ENCODE data around the gene ADAM11. TPM values are rescaled to one million over a fixed set of nuclear protein-coding genes. Genes with fewer than 3 reads are reported as not detected.
"Not testable (repeated sequence)": the region's sequence is repeated elsewhere in the genome, so short reads cannot be mapped to it uniquely, and the experiment has no call there.

The ADAM11 gene
- 1.4 TPM for total RNA-seq (ENCODE audit: insufficient read depth, low replicate concordance)

DNA sequence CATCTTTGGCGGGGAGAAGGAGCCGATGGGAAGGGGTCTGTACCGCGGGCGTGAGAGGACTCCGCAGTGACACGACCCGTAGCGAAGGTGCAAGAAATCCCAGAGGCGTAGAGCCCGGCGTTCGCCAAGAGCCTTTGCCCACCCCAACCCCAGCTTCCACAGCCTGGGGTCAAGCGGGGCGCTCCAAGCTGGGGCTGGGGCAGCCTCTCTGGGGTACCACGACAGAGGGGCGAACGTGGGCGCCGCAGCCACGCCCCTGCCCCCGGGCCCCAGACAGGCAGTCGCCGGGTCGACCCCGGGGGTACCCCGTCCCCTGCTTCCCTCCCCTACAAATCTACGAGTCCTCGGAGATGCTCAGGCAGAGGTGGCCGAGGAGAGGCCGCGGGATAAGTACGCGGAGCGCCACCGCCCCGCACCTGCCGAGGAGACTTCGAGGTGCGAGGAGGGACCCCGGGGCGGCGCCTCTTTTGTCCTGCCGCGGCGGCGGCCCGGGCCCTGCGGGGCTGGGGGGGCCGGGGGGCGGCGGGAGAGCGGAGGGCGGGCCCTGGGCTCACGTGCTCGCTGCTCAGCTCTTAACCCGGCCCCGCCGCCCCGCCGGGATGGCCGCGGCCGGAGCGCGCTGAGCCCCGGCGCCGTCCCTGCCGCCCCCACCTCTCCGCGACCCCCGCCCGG lies at the start of gene ADAM11:
TSS of gene ADAM11 (plus strand) at position 575 of the 672 bp plus-strand sequence. CDS start 212 bp downstream, outside the sequence.
- no peak for DNase-seq (ENCODE audit: low spot score)

DNA sequence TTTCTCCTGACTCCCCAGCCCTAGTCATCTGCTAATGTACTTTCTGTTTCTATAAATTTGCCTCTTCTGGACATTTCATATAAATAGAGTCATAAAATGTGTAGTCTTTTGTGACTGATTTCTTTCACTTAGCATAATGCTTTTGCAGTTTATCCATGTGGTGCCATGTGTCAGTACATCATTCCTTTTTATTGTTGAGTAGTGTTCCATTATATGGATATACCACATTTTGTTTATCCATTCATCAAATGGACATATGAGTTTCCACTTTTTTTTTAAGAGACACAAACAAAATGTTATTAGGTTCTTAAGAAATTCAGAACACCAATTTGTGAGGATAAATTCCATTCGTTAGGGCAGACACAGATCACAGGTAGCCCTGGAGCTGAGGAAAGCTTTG lies 39.3 kb upstream of the ADAM11 start:
- DNase-seq (ENCODE audit: low spot score) = no peak

- DNase-seq (ENCODE audit: low spot score) = no peak
Observed at GRCh38 chr17:44722254-44722653, 36.5 kb upstream of the ADAM11 start.

DNA sequence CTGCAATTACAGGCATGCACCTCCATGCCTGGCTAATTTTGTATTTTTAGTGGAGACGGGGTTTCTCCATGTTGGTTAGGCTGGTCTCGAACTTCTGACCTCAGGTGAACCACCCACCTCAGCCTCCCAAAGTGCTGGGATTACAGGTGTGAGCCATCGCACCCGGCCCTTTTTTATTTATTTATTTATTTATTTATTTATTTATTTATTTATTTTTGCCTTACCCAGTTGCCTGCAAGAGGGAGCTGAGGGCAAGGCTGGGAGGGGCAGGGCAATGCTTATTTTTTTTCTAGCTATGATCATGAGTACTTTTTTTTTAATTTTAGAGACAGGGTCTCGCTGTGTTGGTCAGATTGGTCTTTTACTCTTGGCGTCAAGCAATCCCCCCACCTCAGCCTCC lies 32.7 kb upstream of the ADAM11 start:
- DNase-seq (ENCODE audit: low spot score) = not testable (repeated sequence)

- no peak for DNase-seq (ENCODE audit: low spot score)
Observed at GRCh38 chr17:44733753-44734152, 25.0 kb upstream of the ADAM11 start.

DNA sequence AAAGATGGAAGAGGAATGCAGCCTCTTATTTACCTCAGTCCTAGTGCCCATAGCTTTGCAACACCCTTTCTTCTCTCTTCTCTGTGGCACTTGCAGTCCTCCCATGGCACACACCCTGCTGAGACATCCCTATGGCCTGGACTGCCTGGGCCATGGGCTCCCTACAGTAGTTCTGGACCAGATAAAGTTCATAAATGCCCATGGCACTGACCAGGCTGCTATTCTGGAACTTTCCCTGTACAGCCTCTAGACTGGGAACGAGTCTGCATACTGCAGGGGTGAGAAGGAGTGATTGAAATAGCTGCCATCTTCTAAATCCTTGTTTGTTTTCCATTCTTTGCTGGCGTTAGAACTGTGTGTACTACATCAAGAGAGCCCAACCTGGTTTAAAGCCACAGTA lies 24.5 kb upstream of the ADAM11 start:
- no peak for DNase-seq (ENCODE audit: low spot score)

DNA sequence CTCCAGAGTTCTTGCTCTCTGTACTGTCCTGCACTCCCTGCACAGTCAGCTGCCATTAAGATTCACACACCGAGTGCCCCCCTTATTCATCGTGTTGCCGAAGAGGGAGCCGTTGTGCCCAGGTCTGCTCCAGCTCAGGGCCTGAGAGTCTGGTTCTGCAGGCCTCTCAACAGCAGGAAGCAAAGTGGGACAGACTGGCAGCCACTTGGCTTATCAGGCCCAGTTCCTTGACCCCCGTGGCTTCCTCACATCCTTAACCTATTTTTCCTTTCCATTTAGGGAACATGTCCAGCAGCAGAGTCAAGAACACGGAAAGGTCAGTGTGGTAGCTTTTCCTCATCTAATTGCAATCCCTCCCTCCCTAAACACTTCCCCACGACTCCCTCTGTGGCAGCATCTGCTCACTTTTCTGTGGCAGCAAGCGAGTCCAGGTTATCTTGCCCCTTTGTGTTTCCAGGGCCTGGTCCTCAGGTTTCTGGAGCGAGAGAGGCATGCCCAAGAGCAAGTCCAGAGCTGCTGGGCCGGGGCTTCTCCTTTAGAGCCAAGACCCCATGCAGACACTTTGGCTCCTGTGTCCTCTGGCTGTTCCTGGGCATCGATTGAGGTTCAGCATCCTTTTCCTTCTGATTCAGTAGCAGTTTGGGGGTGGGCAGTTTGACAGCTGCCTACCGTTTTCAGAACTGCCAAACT lies 22.1 kb upstream of the ADAM11 start:
- no peak for DNase-seq (ENCODE audit: low spot score)

GRCh38 chr17:44738214-44738906 lies 20.4 kb upstream of the ADAM11 start:
- DNase-seq (ENCODE audit: low spot score) = no peak

DNA sequence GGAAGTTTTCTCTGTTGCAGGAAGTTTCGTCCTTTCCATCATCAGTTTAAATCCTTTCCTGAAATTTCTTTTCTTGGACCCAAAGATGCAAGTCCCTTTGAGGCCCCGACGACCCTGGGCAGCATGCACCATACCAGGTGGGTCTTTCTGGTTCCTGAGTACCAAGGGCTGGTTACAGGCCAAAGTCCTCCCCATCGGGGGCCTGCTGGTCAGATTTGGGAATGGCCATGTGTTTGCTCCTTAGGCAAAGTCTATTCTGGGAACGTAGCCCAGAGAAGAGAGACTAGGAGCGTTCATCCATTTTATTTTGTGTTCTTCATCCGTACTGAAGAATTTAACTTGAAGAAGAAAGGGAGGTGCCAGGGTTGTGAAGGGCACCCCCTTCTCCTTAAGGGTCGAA lies 17.5 kb upstream of the ADAM11 start:
- DNase-seq (ENCODE audit: low spot score) = no peak

DNA sequence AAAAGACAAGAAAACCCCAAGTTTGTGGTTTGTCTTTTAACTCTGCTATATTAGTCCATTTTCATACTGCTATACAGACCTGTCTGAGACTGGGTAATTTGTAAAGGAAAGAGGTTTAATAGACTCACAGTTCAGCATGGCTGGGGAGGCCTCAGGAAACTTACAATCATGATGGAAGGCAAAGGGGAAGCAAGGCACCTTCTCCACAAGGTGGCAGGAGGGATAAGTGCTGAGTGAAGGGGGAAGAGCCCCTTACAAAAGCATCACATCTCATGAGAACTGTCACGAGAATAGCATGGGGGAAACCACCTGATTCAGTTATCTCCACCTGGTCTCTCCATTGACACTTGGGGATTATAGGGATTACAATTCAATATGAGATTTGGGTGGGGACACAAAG lies 13.5 kb upstream of the ADAM11 start:
- no peak for DNase-seq (ENCODE audit: low spot score)

DNA sequence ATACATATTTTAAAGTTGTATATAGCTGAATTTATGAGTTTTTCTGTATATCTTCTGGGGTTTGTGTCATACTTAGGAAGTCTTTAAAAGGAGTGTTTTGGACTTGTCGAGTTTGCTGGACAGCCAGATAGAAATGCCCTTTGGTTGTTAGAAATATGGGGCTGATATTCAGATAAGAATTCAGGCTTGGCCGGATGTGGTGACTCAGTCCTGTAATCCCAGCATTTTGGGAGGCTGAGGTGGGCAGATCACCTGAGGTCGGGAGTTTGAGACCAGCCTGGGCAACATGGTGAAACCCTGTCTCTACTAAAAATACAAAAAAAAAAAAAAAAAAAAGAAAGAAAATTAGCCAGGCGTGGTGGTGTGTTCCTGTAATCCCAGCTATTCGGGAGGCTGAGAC lies 13.1 kb upstream of the ADAM11 start:
- not testable (repeated sequence) for DNase-seq (ENCODE audit: low spot score)

DNA sequence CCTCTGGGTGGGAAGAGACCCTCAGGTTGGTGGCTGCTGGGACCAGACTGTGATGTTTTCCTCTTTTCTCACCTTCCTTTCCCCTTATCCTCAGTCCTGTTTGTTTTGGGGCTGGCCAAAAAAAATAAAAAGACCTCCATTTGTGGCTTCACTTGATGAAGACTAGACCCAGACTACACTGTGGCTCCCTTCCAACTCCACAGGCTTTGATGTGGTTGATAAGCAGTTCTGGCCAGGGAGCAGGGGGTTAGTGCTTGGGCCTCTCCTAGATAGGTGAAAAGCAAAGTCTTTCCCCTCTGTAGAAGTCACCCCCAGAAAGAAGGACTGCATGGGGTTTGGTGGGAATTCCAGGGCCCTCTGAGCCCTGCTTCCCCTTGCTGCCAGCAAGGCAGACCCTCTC lies 11.2 kb upstream of the ADAM11 start:
- peak; percentile 63 for DNase-seq (ENCODE audit: low spot score)

GRCh38 chr17:44749076-44749979 lies 9.5 kb upstream of the ADAM11 start:
- no peak for DNase-seq (ENCODE audit: low spot score)

GRCh38 chr17:44749980-44750318 lies 8.8 kb upstream of the ADAM11 start:
- no peak for DNase-seq (ENCODE audit: low spot score)

DNA sequence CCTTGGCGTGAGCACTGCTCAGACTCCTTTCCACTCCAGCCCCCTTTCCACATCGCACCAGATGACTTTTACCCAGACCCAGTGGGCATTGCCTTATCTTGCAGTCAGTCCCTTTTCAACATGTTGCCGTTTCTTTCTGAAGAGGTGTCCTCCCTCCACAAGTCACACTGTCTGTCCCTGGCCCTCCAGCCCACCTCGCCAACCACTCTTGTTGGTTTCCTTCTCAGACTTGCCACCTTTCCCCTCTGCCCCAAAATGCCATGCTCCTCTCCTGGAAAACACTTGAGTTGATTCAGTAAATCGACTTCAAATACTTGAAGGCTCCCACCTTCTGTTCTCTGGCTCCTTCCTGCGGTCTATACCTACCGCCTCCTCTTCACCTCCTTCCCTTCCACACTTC lies 7.5 kb upstream of the ADAM11 start:
- DNase-seq (ENCODE audit: low spot score) = no peak

GRCh38 chr17:44751806-44752205 lies 7.0 kb upstream of the ADAM11 start:
- DNase-seq (ENCODE audit: low spot score) = no peak

DNA sequence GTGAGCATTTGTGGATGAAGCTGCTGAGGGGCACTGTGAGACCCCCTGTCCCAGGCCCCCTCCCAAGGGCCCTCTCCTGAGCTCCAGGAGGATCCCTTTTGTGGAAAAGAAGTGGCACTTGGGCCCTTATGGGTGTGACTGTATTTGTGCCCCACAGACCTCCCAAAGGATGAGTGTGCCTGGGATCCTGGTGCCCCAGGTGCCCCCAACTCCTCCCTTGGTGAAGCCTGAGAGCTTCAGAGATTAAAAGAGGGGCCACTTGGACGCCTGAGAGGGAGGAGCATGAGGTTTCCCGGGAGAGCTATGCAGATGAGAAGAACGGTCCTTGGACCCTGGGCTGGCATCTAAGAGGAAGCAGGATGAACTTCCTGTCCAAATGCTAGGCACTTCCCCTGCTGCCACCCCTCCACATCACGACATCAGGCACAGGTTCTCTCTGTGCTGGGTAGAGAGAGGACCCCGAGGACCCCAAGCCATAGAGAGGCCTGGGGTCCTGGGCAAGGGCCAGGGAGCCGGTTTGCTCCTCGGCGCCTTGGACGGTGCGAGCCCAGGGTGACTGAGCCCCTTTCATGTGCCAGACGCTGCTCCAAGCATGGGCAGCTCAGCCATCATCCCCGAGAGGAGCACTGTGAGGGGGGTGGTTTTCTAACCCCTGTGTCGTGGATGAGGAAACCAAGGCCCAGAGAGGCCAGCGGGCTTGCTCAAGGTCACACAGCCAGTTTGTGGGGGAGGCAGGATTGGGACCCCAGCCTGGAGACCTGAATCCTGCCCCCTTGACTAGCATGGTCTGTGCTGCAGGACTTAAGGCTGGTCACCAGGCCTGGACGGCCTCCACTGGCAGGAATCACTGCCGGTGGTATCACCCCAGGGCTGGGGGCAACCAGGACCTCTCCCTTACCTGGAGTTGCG lies 5.6 kb upstream of the ADAM11 start:
- DNase-seq (ENCODE audit: low spot score) = no peak

- no peak for DNase-seq (ENCODE audit: low spot score)
Observed at GRCh38 chr17:44754276-44754675, 4.5 kb upstream of the ADAM11 start.

DNA sequence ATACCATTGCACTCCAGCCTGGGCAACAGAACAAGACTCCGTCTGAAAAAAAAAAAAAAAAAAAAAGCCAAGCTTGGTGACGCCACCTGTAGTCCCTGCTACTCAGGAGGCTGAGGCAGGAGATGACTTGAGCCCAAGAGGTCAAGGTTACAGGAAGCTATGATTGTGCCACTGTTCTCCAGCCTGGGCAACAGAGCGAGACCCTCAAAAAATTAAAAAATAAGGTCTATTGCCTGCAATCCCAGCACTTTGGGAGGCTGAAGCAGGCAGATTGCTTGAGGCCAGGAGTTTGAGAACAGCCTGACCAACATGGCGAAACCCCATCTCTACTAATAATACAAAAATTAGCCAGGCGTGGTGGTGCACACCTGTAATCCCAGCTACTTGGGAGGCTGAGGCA lies 3.6 kb upstream of the ADAM11 start:
- DNase-seq (ENCODE audit: low spot score) = not testable (repeated sequence)

DNA sequence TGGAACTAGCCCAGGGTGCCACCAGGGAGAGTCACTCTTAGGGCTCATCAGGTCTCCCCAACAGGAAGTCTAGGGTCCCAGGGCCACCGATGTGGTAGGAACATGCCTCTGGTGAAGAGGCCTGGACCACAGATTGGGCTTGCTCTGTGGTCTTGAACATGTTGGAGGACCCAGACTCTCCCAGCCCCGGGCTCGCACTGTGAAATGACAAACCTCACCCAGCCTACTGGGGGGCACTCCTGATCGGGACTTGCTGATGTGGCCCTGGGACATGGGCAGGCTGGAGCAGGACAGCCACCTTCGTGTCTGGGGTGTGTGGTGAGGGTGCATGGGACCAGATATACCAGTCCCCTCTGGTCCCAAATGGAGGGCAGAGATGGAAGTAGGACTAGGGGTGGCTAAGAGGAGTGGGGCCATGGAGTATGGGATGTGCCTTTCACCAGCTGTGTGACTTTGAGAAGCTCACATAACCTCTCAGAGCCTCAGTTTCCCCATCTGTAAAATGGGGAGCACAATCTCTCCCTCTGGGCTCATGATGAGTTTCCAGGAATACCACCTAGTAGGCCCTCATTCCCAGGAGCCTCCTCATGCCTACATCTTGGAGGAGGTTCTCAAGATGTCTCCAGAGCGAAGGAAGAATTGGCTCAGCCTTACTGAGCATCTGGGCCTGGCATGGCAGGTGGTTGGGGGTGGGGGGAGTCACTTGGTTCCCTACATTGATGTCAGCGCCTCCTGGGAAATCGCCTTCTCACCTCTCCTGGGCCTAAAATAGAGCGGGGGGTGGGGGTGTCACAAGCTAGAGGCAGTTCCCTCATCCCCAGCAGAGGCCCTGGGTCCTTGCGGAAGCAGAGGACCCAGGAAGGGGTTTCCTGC lies 1.5 kb upstream of the ADAM11 start:
- DNase-seq (ENCODE audit: low spot score) = no peak

Measured in umbilical cord (tissue), 2 donors.